HEK293 (cell line): ENCODE measurements around the gene PSMB4.

Source experiments
- BCL6B ChIP-seq: fragments of 450-650 bp; formaldehyde crosslinking; IDR thresholded peaks from 2 replicates; pipeline ENCODE4 v1.5.1; 2017; ENCODE audit warnings: missing biosample characterization, missing genetic modification characterization
- HOXA7 ChIP-seq: sonication (generic); formaldehyde crosslinking; IDR thresholded peaks from 2 replicates; pipeline ENCODE4 v1.8.1; 2022; ENCODE audit warnings: missing genetic modification reagents, borderline replicate concordance
- HOXD13 ChIP-seq: sonication (generic); formaldehyde crosslinking; IDR thresholded peaks from 2 replicates; pipeline ENCODE4 v1.8.0; 2022; ENCODE audit warnings: missing genetic modification reagents, borderline replicate concordance
- KLF10 ChIP-seq: fragments of 450-650 bp; IDR thresholded peaks from 2 replicates; pipeline ENCODE4 v1.5.1; 2018; ENCODE audit warnings: missing biosample characterization, mild to moderate bottlenecking, missing genetic modification characterization
- KLF7 ChIP-seq: fragments of 450-650 bp; formaldehyde crosslinking; IDR thresholded peaks from 2 replicates; pipeline ENCODE4 v1.5.1; 2016; ENCODE audit warnings: missing biosample characterization, missing genetic modification characterization, borderline replicate concordance
- SCRT2 ChIP-seq: fragments of 450-650 bp; formaldehyde crosslinking; IDR thresholded peaks from 2 replicates; pipeline ENCODE4 v1.5.1; 2016; ENCODE audit warnings: missing biosample characterization, missing genetic modification characterization
- ZBTB44 ChIP-seq: fragments of 450-650 bp; IDR thresholded peaks from 2 replicates; pipeline ENCODE4 v1.5.1; 2018; ENCODE audit warnings: missing biosample characterization, mild to moderate bottlenecking, missing genetic modification characterization
- ZBTB8A ChIP-seq: fragments of 450-650 bp; formaldehyde crosslinking; IDR thresholded peaks from 2 replicates; pipeline ENCODE4 v1.5.1; 2016; ENCODE audit warnings: missing biosample characterization, missing genetic modification characterization
- ZNF112 ChIP-seq: fragments of 450-650 bp; formaldehyde crosslinking; IDR thresholded peaks from 2 replicates; pipeline ENCODE4 v1.5.0; 2017; ENCODE audit warnings: missing biosample characterization, missing genetic modification characterization
- ZNF155 ChIP-seq: fragments of 450-650 bp; formaldehyde crosslinking; IDR thresholded peaks from 2 replicates; pipeline ENCODE4 v1.5.1; 2016; ENCODE audit warnings: missing biosample characterization, missing genetic modification characterization
- ZNF18 ChIP-seq: fragments of 450-650 bp; formaldehyde crosslinking; IDR thresholded peaks from 2 replicates; pipeline ENCODE4 v1.5.1; 2016; ENCODE audit warnings: missing biosample characterization, missing genetic modification characterization
- ZNF184 ChIP-seq: fragments of 450-650 bp; IDR thresholded peaks from 2 replicates; pipeline ENCODE4 v1.5.1; 2018; ENCODE audit warnings: missing biosample characterization, mild to moderate bottlenecking, missing genetic modification characterization
- ZNF266 ChIP-seq: fragments of 450-650 bp; formaldehyde crosslinking; IDR thresholded peaks from 2 replicates; pipeline ENCODE4 v1.5.1; 2016; ENCODE audit warnings: missing biosample characterization, missing genetic modification characterization, low read depth
- ZNF544 ChIP-seq: fragments of 450-650 bp; formaldehyde crosslinking; IDR thresholded peaks from 2 replicates; pipeline ENCODE4 v1.5.0; 2017; ENCODE audit warnings: missing biosample characterization, missing genetic modification characterization
- ZNF561 ChIP-seq: fragments of 450-650 bp; IDR thresholded peaks from 2 replicates; pipeline ENCODE4 v1.5.1; 2018; ENCODE audit warnings: missing biosample characterization, missing genetic modification characterization, borderline replicate concordance
- ZNF624 ChIP-seq: fragments of 450-650 bp; formaldehyde crosslinking; IDR thresholded peaks from 2 replicates; pipeline ENCODE4 v1.5.1; 2017; ENCODE audit warnings: missing biosample characterization, missing genetic modification characterization
- ZNF701 ChIP-seq: fragments of 450-650 bp; formaldehyde crosslinking; IDR thresholded peaks from 2 replicates; pipeline ENCODE4 v1.5.1; 2016; ENCODE audit warnings: missing biosample characterization, missing genetic modification characterization
- ZNF707 ChIP-seq: fragments of 450-650 bp; formaldehyde crosslinking; IDR thresholded peaks from 2 replicates; pipeline ENCODE4 v1.5.1; 2016; ENCODE audit warnings: missing biosample characterization, missing genetic modification characterization
- ZNF776 ChIP-seq: fragments of 450-650 bp; formaldehyde crosslinking; IDR thresholded peaks from 2 replicates; pipeline ENCODE4 v1.5.0; 2017; ENCODE audit warnings: missing biosample characterization, missing genetic modification characterization, borderline replicate concordance
- ZNF792 ChIP-seq: fragments of 450-650 bp; formaldehyde crosslinking; IDR thresholded peaks from 2 replicates; pipeline ENCODE4 v1.5.1; 2016; ENCODE audit warnings: missing biosample characterization, missing genetic modification characterization
- ZNF830 ChIP-seq: fragments of 450-650 bp; IDR thresholded peaks from 2 replicates; pipeline ENCODE4 v1.5.0; 2018; ENCODE audit warnings: missing biosample characterization, missing genetic modification characterization, low read depth, mild to moderate bottlenecking, moderate library complexity
- ZSCAN30 ChIP-seq: fragments of 450-650 bp; IDR thresholded peaks from 2 replicates; pipeline ENCODE4 v1.5.1; 2018; ENCODE audit warnings: missing biosample characterization, mild to moderate bottlenecking, missing genetic modification characterization, moderate library complexity
- TF ChIP-seq, protein P1 (sequence below): fragments of 450-650 bp; formaldehyde crosslinking; IDR thresholded peaks from 2 replicates; pipeline ENCODE4 v1.5.1; 2016; ENCODE audit warnings: missing biosample characterization, missing genetic modification characterization
- TF ChIP-seq, protein P2 (sequence below): fragments of 450-650 bp; formaldehyde crosslinking; conservative IDR thresholded peaks from 2 replicates; pipeline ENCODE4 v1.5.1; 2016; ENCODE audit warnings: low read depth, missing biosample characterization, missing genetic modification characterization
- TF ChIP-seq, protein P3 (sequence below): fragments of 450-650 bp; formaldehyde crosslinking; IDR thresholded peaks from 2 replicates; pipeline ENCODE4 v1.5.1; 2016; ENCODE audit warnings: missing biosample characterization, missing genetic modification characterization

PSMB4 gene

DNA sequence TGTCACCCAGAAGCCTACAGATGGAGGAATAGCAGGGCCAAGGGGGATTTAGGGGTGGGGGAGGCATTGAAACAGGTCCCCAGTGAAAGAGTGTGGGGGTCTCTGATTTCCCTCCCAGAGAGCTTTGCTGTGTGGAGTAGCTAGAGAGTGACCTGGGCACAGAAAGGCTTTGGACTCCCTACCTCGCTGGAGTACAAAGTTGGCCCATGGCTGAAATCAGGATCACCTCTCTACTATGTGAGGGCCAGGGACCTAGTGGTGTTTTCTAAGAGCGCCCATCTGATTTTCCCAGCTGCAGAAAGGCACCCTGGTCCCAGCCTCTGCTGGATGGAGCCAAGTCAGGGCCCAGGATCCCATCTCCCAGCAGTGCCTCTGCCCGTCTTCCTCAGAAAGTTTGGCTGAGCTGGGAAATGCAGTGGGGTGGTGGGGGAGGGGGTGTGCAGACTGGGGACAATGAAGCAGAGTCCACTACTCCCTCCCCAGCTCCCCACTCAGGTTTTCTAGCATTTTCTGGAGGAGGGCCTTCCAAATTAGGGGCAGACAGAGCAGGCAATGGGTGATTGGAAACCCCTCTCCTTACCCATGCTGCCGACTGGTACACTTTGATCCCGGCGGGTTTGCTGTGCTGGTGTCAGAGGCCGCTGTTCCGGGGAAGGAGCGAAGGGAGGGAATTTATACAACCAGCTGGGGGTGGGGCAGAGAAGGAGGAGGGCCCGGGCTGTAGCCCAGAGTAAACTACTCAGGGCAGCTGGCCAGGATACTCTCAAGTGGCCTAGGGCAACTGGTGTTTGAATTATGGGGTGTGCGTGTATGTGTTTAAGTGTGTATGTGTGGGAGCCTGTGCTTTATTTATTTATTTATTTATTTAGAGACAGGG lies 27.1 kb upstream of the PSMB4 start, which contains the start of gene SELENBP1 (continued):
- TF ChIP-seq ZNF830 (tag by site-specific recombination) (no peak), ZNF776 (no peak), KLF10 (tag by site-specific recombination) (peak; percentile 70; the same call in 1 of the 2 replicates), ZNF701 (tag by site-specific recombination) (no peak), ZNF561 (tag by site-specific recombination) (peak; percentile 89), ZSCAN30 (tag by site-specific recombination) (peak; percentile 88), ZNF112 (tag by site-specific recombination) (no peak), HOXD13 (CRISPR knock-in tag) (no peak), ZBTB44 (tag by site-specific recombination) (no peak), ZNF624 (tag by site-specific recombination) (no peak), ZNF18 (tag by site-specific recombination) (peak; percentile 75), SCRT2 (peak; percentile 96), ZNF792 (tag by site-specific recombination) (no peak), HOXA7 (CRISPR knock-in tag) (no peak), KLF7 (tag by site-specific recombination) (no peak), ZBTB8A (tag by site-specific recombination) (peak; percentile 57), ZNF707 (tag by site-specific recombination) (no peak), ZNF544 (tag by site-specific recombination) (no peak), BCL6B (tag by site-specific recombination) (no peak), ZNF266 (tag by site-specific recombination) (no peak), ZNF184 (tag by site-specific recombination) (no peak), ZNF155 (tag by site-specific recombination) (no peak)
- TF ChIP-seq, protein P1, sequence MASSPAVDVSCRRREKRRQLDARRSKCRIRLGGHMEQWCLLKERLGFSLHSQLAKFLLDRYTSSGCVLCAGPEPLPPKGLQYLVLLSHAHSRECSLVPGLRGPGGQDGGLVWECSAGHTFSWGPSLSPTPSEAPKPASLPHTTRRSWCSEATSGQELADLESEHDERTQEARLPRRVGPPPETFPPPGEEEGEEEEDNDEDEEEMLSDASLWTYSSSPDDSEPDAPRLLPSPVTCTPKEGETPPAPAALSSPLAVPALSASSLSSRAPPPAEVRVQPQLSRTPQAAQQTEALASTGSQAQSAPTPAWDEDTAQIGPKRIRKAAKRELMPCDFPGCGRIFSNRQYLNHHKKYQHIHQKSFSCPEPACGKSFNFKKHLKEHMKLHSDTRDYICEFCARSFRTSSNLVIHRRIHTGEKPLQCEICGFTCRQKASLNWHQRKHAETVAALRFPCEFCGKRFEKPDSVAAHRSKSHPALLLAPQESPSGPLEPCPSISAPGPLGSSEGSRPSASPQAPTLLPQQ (tag by site-specific recombination): peak; percentile 59; the same call in 1 of the 2 replicates
- TF ChIP-seq, protein P2, sequence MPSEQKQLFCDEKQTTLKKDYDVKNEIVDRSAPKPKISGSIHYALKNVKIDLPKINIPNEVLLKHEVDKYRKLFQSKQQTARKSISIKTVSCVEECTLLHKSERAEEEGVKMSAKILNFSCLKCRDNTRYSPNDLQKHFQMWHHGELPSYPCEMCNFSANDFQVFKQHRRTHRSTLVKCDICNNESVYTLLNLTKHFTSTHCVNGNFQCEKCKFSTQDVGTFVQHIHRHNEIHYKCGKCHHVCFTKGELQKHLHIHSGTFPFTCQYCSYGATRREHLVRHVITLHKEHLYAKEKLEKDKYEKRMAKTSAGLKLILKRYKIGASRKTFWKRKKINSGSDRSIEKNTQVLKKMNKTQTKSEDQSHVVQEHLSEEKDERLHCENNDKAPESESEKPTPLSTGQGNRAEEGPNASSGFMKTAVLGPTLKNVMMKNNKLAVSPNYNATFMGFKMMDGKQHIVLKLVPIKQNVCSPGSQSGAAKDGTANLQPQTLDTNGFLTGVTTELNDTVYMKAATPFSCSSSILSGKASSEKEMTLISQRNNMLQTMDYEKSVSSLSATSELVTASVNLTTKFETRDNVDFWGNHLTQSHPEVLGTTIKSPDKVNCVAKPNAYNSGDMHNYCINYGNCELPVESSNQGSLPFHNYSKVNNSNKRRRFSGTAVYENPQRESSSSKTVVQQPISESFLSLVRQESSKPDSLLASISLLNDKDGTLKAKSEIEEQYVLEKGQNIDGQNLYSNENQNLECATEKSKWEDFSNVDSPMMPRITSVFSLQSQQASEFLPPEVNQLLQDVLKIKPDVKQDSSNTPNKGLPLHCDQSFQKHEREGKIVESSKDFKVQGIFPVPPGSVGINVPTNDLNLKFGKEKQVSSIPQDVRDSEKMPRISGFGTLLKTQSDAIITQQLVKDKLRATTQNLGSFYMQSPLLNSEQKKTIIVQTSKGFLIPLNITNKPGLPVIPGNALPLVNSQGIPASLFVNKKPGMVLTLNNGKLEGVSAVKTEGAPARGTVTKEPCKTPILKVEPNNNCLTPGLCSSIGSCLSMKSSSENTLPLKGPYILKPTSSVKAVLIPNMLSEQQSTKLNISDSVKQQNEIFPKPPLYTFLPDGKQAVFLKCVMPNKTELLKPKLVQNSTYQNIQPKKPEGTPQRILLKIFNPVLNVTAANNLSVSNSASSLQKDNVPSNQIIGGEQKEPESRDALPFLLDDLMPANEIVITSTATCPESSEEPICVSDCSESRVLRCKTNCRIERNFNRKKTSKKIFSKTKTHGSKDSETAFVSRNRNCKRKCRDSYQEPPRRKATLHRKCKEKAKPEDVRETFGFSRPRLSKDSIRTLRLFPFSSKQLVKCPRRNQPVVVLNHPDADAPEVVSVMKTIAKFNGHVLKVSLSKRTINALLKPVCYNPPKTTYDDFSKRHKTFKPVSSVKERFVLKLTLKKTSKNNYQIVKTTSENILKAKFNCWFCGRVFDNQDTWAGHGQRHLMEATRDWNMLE (tag by site-specific recombination): no peak
- TF ChIP-seq, protein P3, sequence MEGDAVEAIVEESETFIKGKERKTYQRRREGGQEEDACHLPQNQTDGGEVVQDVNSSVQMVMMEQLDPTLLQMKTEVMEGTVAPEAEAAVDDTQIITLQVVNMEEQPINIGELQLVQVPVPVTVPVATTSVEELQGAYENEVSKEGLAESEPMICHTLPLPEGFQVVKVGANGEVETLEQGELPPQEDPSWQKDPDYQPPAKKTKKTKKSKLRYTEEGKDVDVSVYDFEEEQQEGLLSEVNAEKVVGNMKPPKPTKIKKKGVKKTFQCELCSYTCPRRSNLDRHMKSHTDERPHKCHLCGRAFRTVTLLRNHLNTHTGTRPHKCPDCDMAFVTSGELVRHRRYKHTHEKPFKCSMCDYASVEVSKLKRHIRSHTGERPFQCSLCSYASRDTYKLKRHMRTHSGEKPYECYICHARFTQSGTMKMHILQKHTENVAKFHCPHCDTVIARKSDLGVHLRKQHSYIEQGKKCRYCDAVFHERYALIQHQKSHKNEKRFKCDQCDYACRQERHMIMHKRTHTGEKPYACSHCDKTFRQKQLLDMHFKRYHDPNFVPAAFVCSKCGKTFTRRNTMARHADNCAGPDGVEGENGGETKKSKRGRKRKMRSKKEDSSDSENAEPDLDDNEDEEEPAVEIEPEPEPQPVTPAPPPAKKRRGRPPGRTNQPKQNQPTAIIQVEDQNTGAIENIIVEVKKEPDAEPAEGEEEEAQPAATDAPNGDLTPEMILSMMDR (tag by site-specific recombination): no peak; the same call in 1 of the 2 replicates
